Activated naive CD4-positive, alpha-beta T cell treated with anti-CD3 and anti-CD28 coated beads, Interleukin-2, amount 50 U/mL, for 72 hours (primary cell): ENCODE measurements around the gene CHCHD4. TPM values are rescaled to one million over a fixed set of nuclear protein-coding genes. Genes with fewer than 3 reads are reported as not detected.
A peak's percentile ranks its signal among the peaks of the same experiment; 100 is the strongest.

Experiments
- ATAC-seq, 2 donors: fragments of 150-1000 bp; cut with Tn5 transposase; 2 replicates each; pipeline ENCODE4 v1.10.0; 2021; ENCODE audit warnings: mild to moderate bottlenecking in 2 of 2, moderate library complexity in 2 of 2
- DNase-seq, 2 donors: peaks; one replicate each; pipeline ENCODE4 v3.0.0; 2021 to 2022; ENCODE audit warnings: low spot score in 2 of 2
- H3K27ac Mint-ChIP-seq, 2 donors: one replicate each; pipeline ENCODE4 v1.8.0; 2022; ENCODE audit warnings: mild to moderate bottlenecking in 2 of 2, mixed read lengths in 2 of 2
- H3K36me3 Mint-ChIP-seq, 2 donors: one replicate each; pipeline ENCODE4 v1.8.0; 2022; ENCODE audit warnings: mixed read lengths in 2 of 2
- H3K9me3 Mint-ChIP-seq, 2 donors: one replicate each; pipeline ENCODE4 v1.8.0; 2022; ENCODE audit warnings: mixed read lengths in 2 of 2
- total RNA-seq, 2 donors: library from RNA; stranded (reverse); gene quantifications; one replicate each; pipeline ENCODE4 v1.2.3, GENCODE V29; 2022

The CHCHD4 gene
- total RNA-seq, 2 donors from 2014 or later: 10.0 to 23.2 TPM

- DNase-seq (peak in 1 of 2 donors; percentile 27), ATAC-seq (peak; percentile 35 to 47)
- no peaks in the 10 kb centered on the region for H3K9me3 Mint-ChIP-seq
- H3K27ac Mint-ChIP-seq: peak overlapping the region; percentile 71 to 94
- H3K36me3 Mint-ChIP-seq: peaks cover 7 to 17% of the 10 kb centered on the region in 2 donors
Observed at GRCh38 chr3:14142567-14143270, 18.0 kb upstream of the CHCHD4 start.

DNA sequence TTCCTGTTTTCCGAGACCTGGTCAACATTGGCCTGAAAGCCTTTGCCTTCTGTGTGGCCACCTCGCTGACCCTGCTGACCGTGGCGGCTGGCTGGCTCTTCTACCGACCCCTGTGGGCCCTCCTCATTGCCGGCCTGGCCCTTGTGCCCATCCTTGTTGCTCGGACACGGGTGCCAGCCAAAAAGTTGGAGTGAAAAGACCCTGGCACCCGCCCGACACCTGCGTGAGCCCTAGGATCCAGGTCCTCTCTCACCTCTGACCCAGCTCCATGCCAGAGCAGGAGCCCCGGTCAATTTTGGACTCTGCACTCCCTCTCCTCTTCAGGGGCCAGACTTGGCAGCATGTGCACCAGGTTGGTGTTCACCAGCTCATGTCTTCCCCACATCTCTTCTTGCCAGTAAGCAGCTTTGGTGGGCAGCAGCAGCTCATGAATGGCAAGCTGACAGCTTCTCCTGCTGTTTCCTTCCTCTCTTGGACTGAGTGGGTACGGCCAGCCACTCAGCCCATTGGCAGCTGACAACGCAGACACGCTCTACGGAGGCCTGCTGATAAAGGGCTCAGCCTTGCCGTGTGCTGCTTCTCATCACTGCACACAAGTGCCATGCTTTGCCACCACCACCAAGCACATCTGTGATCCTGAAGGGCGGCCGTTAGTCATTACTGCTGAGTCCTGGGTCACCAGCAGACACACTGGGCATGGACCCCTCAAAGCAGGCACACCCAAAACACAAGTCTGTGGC, 17.1 kb upstream of the CHCHD4 start:
- DNase-seq (no peak), ATAC-seq (no peak)
- Mint-ChIP-seq H3K27ac (peak overlapping the region; percentile 71 to 94), H3K36me3 (peaks cover 7 to 17% of the 10 kb centered on the region in 2 donors), H3K9me3 (no peaks in the 10 kb centered on the region)

DNA sequence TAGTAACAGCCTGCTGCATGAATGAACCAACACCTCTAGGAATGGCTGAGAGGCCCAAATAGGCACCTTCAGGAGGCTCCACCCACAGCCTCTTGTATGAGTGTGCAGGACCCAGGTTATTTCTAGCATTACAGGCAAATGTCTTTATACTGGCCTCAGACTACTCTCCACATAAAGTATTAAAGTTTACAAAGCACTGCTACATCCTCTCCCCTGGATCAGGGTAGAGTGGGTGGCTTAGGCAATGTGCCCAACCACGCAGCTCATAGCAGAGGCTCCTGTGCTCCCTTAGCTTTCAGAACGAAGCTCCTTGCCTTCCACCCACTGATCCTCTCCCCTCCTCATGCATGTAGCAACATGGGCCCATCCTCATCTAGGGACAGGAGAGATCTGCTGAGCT, 16.5 kb upstream of the CHCHD4 start:
- H3K36me3 Mint-ChIP-seq: peaks cover 7 to 18% of the 10 kb centered on the region in 2 donors
- no peak for DNase-seq
- no peak for ATAC-seq
- H3K9me3 Mint-ChIP-seq: no peaks in the 10 kb centered on the region
- H3K27ac Mint-ChIP-seq: peak overlapping the region in 1 of 2 donors; percentile 71

GRCh38 chr3:14140668-14141067, 16.0 kb upstream of the CHCHD4 start:
- ATAC-seq (no peak), DNase-seq (no peak)
- H3K36me3 Mint-ChIP-seq: peaks cover 7 to 23% of the 10 kb centered on the region in 2 donors
- peak overlapping the region in 1 of 2 donors; percentile 60 for H3K27ac Mint-ChIP-seq
- H3K9me3 Mint-ChIP-seq: no peaks in the 10 kb centered on the region

DNA sequence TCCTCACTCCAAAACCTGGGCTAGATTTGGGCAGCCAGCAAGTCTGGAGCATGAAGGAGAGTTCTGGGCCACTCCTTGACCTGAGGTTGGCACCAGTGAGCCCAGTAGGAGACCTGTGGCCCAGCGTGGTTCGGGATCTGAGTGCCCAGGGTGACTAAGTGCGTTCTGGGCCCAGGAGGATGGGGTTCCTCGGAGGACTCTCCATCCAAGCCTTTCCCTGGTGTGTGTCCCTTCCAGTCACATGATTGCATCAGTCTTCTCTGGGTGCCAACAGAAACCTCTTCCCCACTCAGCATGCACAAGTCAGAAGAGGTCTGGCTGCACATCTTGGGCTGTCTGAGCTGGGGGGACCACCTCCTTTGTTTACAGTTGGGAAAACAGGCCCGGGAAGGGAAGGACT, 15.1 kb upstream of the CHCHD4 start:
- Mint-ChIP-seq H3K9me3 (no peaks in the 10 kb centered on the region), H3K27ac (peak overlapping the region; percentile 13 to 24), H3K36me3 (peaks cover 7 to 20% of the 10 kb centered on the region in 2 donors)
- ATAC-seq (no peak), DNase-seq (no peak)

DNA sequence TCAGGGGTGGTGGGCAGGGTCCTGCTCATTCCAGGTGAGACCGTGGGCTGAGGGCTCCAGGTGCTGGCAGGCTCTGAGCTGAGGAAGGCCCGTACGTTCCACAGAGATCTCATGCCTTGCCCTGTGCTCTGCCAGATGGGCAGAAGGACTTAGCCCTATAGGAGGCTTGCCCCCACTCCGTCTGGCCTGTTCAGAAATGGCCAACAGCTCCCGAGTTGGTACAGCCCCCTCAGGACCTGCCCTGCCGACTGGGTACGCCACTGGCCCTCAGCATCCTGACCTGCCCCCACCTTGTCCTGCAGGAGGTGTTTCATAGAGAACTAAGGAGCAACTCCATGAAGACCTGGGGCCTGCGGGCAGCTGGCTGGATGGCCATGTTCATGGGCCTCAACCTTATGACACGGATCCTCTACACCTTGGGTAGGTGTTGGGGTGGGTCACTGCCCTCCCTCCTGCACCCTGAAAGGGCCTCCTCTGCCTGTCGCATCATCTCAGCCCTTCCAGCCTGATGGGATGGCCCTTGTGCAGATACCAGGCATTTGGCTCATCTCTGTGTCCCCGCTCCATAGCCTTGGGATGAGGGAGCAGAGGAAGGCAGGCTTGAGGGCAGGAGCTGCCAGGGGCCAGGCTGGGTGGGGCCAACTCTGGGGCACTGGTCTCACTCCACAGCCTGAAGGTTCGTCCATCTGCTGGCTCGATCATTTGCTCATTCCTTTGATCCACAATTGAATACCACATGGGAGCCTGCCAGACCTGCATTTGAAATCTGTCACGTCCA, 14.4 kb upstream of the CHCHD4 start:
- Mint-ChIP-seq H3K36me3 (peaks cover 7 to 20% of the 10 kb centered on the region in 2 donors), H3K9me3 (no peaks in the 10 kb centered on the region), H3K27ac (peak overlapping the region; percentile 61 to 86)
- no peak for ATAC-seq
- DNase-seq: no peak

DNA sequence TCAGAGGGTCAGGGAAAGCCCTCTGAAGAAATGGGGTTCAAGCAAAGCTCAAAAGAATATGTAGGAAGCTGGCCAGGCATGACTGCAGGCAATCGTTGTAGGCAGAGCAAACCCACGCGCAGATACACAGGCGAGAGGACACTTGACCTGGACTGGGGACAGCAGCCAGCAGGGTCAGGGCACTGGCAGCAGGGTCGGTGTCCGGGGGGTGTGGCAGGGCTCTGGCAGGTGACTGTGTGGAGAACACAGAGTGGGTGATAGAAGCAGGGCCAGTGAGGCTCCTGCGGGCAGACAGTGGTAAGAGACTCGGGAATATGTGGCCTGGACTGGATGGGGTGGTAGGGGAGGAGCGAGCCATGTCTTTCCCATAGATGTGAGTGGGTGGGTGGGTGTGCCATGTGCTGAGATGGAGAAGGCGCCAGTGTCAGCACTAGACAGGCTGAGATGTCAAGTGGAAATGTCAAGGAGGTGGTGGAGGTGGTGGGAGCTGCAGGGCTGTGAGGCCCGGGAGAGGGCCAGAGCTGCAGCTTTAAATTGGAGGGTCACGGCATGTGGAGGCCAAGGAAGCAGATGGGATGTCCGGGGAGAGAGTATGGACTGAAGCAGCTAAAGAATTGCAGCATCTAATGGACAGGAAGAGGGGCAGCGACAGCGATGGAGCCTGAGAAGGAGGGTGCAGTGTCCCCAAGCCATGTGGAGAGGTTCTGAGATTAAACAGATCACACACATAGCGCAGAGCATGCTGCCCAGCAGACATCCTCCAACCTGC, 13.6 kb upstream of the CHCHD4 start:
- no peaks in the 10 kb centered on the region for H3K9me3 Mint-ChIP-seq
- peak overlapping the region; percentile 61 to 86 for H3K27ac Mint-ChIP-seq
- ATAC-seq: no peak
- H3K36me3 Mint-ChIP-seq: peaks cover 7 to 22% of the 10 kb centered on the region in 2 donors
- DNase-seq: no peak

- DNase-seq: no peak
- Mint-ChIP-seq H3K27ac (peak overlapping the region in 1 of 2 donors; percentile 61), H3K36me3 (peaks cover 13 to 25% of the 10 kb centered on the region in 2 donors), H3K9me3 (no peaks in the 10 kb centered on the region)
- ATAC-seq: no peak
Observed at GRCh38 chr3:14137445-14137844, 12.8 kb upstream of the CHCHD4 start.

GRCh38 chr3:14137004-14137403, 12.3 kb upstream of the CHCHD4 start:
- Mint-ChIP-seq H3K27ac (no peak overlapping the region), H3K36me3 (peaks cover 11 to 20% of the 10 kb centered on the region in 2 donors), H3K9me3 (no peaks in the 10 kb centered on the region)
- DNase-seq (no peak), ATAC-seq (no peak)

- Mint-ChIP-seq H3K9me3 (no peaks in the 10 kb centered on the region), H3K36me3 (peaks cover 11 to 14% of the 10 kb centered on the region in 2 donors), H3K27ac (no peak overlapping the region)
- DNase-seq: no peak
- no peak for ATAC-seq
Observed at GRCh38 chr3:14135581-14135980, 10.9 kb upstream of the CHCHD4 start.

DNA sequence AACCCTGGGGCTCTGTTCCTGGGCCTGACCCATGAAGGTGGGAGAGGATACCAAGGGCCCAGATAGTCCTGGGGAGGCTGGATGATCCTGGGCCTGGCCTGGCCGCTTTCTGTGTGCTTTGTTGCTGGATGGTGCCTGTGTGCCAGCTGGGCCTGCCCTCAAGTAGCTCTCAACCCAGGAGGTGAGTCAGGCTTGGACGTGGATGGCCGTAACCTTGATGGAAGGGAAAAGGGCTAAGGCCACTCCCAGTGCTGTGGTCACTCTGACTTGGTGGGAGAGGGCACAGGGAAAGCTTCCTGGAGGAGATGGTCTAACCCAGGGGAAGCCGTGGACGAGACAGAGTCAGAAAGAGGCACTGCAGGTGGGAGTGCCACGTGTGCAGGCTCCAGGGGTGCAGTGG, 9.6 kb upstream of the CHCHD4 start:
- H3K36me3 Mint-ChIP-seq: peaks cover 11 to 17% of the 10 kb centered on the region in 2 donors

DNA sequence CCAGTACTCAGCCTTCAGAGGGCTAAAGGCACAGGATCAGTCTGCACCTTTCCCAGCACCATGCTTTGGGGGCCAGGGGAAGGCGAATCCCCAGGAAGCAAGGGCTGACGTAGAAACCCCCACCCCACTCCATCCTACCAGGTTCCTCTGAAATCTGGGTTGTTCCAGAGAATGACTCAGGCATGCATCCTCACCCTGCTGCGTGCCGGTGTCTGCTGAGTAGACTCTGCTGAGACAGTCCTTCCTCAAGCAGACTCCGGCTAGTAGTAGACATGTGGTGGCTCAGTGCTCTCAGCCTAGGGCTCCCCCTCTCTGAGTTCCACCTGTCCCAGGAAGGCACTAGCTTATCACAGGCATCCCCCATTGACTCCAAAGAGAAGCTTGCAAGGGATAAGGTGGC, 9.2 kb upstream of the CHCHD4 start:
- ATAC-seq (no peak), DNase-seq (no peak)
- peaks cover 13 to 21% of the 10 kb centered on the region in 2 donors for H3K36me3 Mint-ChIP-seq
- H3K9me3 Mint-ChIP-seq: no peaks in the 10 kb centered on the region
- peak overlapping the region in 1 of 2 donors; percentile 50 for H3K27ac Mint-ChIP-seq

More for the DNA sequence above, 9.6 kb upstream of the CHCHD4 start:
- H3K9me3 Mint-ChIP-seq: no peaks in the 10 kb centered on the region
- H3K27ac Mint-ChIP-seq: peak overlapping the region in 1 of 2 donors; percentile 50
- no peak for ATAC-seq
- DNase-seq: no peak

- Mint-ChIP-seq H3K27ac (peak overlapping the region; percentile 3 to 88), H3K9me3 (no peaks in the 10 kb centered on the region), H3K36me3 (peaks cover 19 to 27% of the 10 kb centered on the region in 2 donors)
- no peak for ATAC-seq
- DNase-seq: no peak
Observed at GRCh38 chr3:14133188-14133800, 8.6 kb upstream of the CHCHD4 start.

DNA sequence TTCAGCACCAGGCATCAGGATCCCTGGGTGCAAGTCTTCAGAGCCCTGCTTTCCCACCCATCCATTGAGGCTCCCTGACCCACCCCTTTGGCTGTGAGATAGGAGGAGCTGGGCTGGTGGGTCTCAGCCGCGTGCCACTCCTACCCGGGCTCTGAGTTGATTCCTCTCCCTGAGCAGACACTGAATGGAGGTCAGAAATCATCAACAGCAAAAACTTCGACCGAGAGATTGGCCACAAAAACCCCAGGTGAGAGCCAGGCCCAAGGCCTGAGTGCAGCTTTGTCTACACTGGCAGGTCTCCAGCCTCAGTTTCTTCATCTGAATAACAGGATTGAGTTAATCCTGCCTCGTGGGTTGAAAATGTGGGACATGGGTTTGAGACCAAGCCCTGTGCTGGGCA, 8.0 kb upstream of the CHCHD4 start:
- ATAC-seq (no peak), DNase-seq (no peak)
- no peaks in the 10 kb centered on the region for H3K9me3 Mint-ChIP-seq
- peaks cover 21 to 33% of the 10 kb centered on the region in 2 donors for H3K36me3 Mint-ChIP-seq
- peak overlapping the region; percentile 3 to 88 for H3K27ac Mint-ChIP-seq

- DNase-seq: no peak
- no peak for ATAC-seq
Observed at GRCh38 chr3:14132120-14132519, 7.5 kb upstream of the CHCHD4 start.

GRCh38 chr3:14131134-14131533, 6.5 kb upstream of the CHCHD4 start:
- DNase-seq (no peak), ATAC-seq (no peak)
- Mint-ChIP-seq H3K36me3 (peaks cover 21 to 37% of the 10 kb centered on the region in 2 donors), H3K9me3 (no peaks in the 10 kb centered on the region), H3K27ac (peak overlapping the region in 1 of 2 donors; percentile 6)

More at GRCh38 chr3:14132120-14132519, 7.5 kb upstream of the CHCHD4 start:
- Mint-ChIP-seq H3K27ac (peak overlapping the region in 1 of 2 donors; percentile 3), H3K36me3 (peaks cover 21 to 38% of the 10 kb centered on the region in 2 donors), H3K9me3 (no peaks in the 10 kb centered on the region)
